LNCAP (cell line): Measurements from ENCODE around the gene B3GNT5.

Experiments used
- TF ChIP-seq, protein P1 (sequence below): fragments of 450-650 bp; IDR thresholded peaks from 2 replicates; pipeline ENCODE4 v1.5.1; 2017; ENCODE audit warnings: mild to moderate bottlenecking

B3GNT5 gene

DNA sequence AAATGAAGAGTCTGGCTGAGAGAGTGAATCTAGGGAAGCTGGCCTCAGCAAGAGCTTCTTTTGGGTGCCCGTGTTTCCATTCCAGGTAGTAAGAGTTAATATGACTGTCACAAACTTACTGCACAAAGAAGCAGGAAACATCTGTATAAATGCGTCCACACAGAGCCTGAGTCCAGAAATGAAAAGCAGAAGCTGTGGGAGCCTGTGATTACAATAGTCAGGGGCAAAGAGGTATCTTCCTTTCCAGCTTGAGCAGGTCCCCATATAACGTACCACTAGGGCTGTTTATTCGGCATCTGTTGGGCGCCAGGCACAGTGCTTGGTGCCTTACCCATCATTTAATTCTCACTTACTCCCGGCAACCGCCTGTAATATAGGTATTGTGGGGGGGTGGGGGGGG, 40.5 kb upstream of the B3GNT5 start:
- TF ChIP-seq, protein P1, sequence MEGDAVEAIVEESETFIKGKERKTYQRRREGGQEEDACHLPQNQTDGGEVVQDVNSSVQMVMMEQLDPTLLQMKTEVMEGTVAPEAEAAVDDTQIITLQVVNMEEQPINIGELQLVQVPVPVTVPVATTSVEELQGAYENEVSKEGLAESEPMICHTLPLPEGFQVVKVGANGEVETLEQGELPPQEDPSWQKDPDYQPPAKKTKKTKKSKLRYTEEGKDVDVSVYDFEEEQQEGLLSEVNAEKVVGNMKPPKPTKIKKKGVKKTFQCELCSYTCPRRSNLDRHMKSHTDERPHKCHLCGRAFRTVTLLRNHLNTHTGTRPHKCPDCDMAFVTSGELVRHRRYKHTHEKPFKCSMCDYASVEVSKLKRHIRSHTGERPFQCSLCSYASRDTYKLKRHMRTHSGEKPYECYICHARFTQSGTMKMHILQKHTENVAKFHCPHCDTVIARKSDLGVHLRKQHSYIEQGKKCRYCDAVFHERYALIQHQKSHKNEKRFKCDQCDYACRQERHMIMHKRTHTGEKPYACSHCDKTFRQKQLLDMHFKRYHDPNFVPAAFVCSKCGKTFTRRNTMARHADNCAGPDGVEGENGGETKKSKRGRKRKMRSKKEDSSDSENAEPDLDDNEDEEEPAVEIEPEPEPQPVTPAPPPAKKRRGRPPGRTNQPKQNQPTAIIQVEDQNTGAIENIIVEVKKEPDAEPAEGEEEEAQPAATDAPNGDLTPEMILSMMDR, result no peak

DNA sequence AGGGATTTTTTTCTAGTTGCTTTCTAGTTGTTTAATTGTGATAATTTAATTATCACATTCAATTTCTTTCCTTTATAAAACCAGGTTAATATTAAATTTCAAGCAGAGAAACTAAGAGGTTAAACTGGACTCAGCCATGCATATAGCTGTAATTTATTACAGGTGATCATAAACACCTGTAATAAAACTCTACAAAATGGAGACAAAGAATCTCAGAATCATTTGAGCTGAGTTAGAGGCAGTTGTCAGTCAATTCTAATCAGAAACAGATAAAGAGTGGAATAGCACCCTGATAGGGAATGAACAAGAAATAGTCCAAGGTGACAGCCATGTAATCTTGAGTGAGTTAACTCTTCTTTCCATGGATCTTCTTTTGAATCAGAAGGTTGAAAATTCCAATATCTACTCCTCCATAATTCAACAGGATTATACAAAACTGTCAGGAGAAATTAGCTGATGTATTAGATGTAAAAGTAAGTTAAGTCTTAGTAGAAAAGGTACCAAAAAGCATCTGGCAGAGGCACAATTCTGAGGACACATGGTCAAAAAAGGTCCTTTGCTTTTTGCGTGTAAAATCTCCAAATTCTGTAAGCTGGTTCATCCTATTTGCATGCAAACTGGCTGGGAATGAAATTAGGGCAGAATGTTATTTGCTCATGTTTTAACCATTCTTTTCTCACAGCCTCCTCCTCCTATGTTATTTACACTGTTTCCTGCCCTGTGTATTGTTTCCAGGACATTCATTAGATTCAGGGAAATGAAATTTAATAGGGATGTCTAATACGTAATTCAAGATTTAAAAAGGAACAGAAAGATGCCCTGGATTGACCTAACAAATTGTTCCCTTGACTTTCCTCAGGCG, 39.4 kb upstream of the B3GNT5 start:
- TF ChIP-seq, protein P1, result no peak

DNA sequence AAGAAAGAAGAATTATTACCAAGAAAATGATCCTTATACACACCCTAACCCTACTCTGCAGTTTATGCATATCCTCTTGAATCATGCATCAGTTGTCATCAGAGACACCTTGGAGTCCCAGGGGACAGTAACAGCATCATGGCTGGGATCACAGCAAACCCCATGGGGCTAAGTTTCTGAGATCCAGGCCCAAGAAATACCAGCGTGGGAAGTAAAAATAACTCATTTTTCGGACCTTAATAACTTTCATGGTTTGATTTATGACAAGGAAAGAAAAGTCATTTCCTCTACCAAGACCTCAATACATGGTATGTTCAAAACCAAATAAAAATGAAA, 38.8 kb upstream of the B3GNT5 start:
- TF ChIP-seq, protein P1, result no peak

DNA sequence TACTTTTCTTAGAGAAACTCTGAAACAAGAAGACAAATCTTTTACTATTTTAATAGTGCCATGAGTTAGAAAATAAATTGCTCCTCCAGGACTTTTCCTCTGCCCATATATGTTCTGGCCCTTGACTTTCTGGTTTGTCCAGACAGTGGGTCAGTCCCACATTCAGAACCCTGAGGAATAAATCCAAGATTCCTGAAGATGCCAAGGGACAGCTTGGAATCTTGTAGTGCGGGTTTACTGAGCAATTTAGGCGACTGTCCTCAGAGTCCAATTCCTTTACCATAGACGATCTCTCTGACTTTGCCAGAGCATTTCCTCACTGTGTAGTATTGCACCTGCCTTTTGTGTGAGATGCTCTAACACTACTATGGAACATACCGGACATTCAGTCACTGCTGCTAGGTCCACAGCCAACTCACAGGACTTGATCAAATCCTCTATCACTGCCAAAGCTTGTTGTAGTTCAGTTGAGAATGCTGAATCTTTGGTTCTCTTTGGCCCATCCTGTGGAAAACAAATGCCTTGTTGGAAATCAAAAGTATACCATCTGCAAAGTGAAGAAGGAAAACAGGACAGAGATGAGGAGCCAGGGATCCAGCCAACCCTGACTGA, 37.4 kb upstream of the B3GNT5 start:
- TF ChIP-seq, protein P1, result no peak

DNA sequence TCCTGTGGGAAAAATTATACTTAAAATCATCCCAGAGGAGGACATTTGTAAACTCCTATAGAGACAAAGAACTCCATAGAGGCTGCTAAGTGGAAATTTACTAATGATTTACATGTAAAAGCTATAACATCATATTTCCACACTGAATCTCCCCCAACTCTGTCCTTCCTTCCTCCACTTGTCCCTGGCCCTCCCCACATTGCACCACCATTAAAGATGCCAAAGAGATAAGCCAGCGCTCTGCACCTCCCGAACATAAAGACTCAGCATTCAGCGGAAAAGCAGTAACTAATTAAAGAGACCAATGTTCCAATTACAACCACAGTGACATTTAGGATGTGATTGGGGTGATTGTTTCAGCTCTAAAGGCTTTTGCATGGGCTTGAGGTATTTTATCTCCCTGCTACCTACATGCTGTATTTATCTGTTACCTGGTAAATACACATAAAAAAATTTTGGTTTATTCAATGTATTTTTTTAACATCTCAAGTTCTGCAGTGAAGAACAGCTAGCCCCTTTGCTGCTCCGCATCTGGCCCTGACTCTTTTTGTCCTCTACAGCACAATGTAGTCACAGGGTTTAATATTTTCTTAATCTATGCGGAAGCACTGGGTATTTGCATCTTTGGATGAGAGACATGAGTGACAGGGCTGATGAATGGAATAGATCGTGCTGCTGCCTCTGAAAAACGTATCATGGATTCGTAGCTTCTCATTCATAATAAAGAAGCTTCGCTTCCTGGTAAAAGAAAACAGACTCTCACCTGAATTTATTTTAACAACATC, 35.3 kb upstream of the B3GNT5 start:
- TF ChIP-seq, protein P1, result no peak

DNA sequence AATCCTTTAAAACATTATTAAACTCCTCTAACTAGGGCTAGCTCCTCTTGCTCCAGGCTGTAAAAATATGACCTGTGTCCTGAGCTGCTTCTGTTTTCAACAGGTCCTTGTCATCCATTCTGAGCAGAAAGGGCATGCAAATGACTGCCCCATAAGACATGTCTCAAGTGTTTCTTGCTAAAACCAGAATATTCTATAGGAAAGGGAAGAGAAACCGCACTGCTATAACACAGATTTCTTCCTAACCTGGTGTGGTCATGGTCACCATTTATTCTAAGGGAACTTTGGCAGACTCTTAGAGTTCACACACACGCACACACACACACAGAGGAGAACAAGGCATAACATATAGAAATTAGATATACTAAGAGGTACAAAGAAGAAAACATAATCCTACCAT, 34.2 kb upstream of the B3GNT5 start:
- TF ChIP-seq, protein P1, result no peak

DNA sequence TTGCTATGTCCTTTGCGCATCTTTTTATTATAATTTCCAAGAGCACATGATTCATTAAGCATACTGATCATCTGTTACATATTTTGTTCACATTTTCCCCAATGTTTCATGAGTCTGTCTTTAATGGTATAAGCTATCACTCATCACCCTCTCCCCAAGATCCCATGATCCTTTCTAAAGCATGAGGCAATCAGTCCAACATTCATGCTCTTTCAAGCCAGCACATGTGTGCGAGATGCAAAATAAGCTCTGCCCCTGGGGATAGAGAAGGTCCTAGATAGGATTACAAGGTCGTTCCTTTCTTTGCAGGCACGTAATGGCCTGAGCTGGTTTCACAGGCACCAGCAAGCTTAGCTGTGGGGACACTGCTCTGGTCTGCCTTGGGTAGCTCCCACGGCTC, 32.2 kb upstream of the B3GNT5 start:
- TF ChIP-seq, protein P1, result no peak
